ENCODE measurements around the gene LBP.
"Not testable (repeated sequence)": the region's sequence is repeated elsewhere in the genome, so short reads cannot be mapped to it uniquely, and the experiment has no call there.

Gene LBP

GRCh38 chr20:38346247-38346651 is at the start of gene LBP:
Gene LBP, plus strand, starts transcription at chr20:38346482. Its CDS starts 35 bp downstream, at chr20:38346517.
- no peak for DNase-seq (ENCODE audit: low read depth)

GRCh38 chr20:38297916-38298674 is 48.2 kb upstream of the LBP start:
- no peak for DNase-seq (ENCODE audit: low read depth)

- DNase-seq (ENCODE audit: low read depth), result peak; percentile 76
These were observed 47.5 kb upstream of the LBP start for GRCh38 chr20:38298768-38299288.

GRCh38 chr20:38299963-38300362 is 46.3 kb upstream of the LBP start:
- DNase-seq (ENCODE audit: low read depth), result no peak

GRCh38 chr20:38300438-38300837 is 45.8 kb upstream of the LBP start:
- DNase-seq (ENCODE audit: low read depth), result no peak

- DNase-seq (ENCODE audit: low read depth), result no peak
These were observed 45.0 kb upstream of the LBP start for GRCh38 chr20:38301309-38301708.

- DNase-seq (ENCODE audit: low read depth), result no peak
These were observed 43.5 kb upstream of the LBP start for GRCh38 chr20:38302786-38303185.

- no peak for DNase-seq (ENCODE audit: low read depth)
These were observed 42.3 kb upstream of the LBP start, which contains the start of gene BPI for GRCh38 chr20:38303908-38304379. Gene BPI, plus strand, starts transcription at chr20:38304156. Its CDS starts 68 bp downstream, at chr20:38304224.

- peak; percentile 47 for DNase-seq (ENCODE audit: low read depth)
These were observed 41.3 kb upstream of the LBP start for GRCh38 chr20:38304845-38305447.

GRCh38 chr20:38305541-38305940 is 40.7 kb upstream of the LBP start:
- no peak for DNase-seq (ENCODE audit: low read depth)

- DNase-seq (ENCODE audit: low read depth), result no peak
These were observed 39.9 kb upstream of the LBP start for GRCh38 chr20:38306379-38306778.

- DNase-seq (ENCODE audit: low read depth), result peak; percentile 93
These were observed 38.8 kb upstream of the LBP start for GRCh38 chr20:38307371-38308046.

GRCh38 chr20:38308047-38308438 is 38.2 kb upstream of the LBP start:
- peak; percentile 67 for DNase-seq (ENCODE audit: low read depth)

- no peak for DNase-seq (ENCODE audit: low read depth)
These were observed 37.8 kb upstream of the LBP start for GRCh38 chr20:38308447-38308846.

- DNase-seq (ENCODE audit: low read depth), result no peak
These were observed 35.2 kb upstream of the LBP start for GRCh38 chr20:38311091-38311490.

GRCh38 chr20:38311491-38311890 is 34.8 kb upstream of the LBP start:
- no peak for DNase-seq (ENCODE audit: low read depth)

GRCh38 chr20:38313676-38314075 is 32.6 kb upstream of the LBP start:
- DNase-seq (ENCODE audit: low read depth), result no peak

GRCh38 chr20:38314350-38314749 is 31.9 kb upstream of the LBP start:
- not testable (repeated sequence) for DNase-seq (ENCODE audit: low read depth)

GRCh38 chr20:38315290-38315966 is 30.9 kb upstream of the LBP start:
- peak; percentile 18 for DNase-seq (ENCODE audit: low read depth)

GRCh38 chr20:38316341-38316740 is 29.9 kb upstream of the LBP start:
- DNase-seq (ENCODE audit: low read depth), result no peak

- DNase-seq (ENCODE audit: low read depth), result no peak
These were observed 28.9 kb upstream of the LBP start for GRCh38 chr20:38317422-38317821.

GRCh38 chr20:38320221-38320620 is 26.1 kb upstream of the LBP start:
- DNase-seq (ENCODE audit: low read depth), result no peak

All from iris pigment epithelial cell (primary cell).